Panc1 (cell line): Measurements from ENCODE around the gene CCT8. TPM values are rescaled to one million over a fixed set of nuclear protein-coding genes. Genes with fewer than 3 reads are reported as not detected.
A peak's percentile ranks its signal among the peaks of the same experiment; 100 is the strongest.

Experiments used
- ATAC-seq: fragments of 200-7000 bp; cut with Tn5 transposase; 2 replicates; pipeline ENCODE4 v1.9.1; 2020; ENCODE audit warnings: mild to moderate bottlenecking, moderate library complexity
- BruUV-seq: library from RNA; stranded (reverse); fragments of 400-500 nt; replicated peaks from 2 replicates; lab custom pipeline; 2021; lab: Mats Ljungman, UMichigan
- CTCF ChIA-PET: fragments of 300-600 bp; sonication (Branson Sonifier 250); formaldehyde crosslinking; loops from one replicate; lab custom pipeline; 2022; ENCODE audit warnings: antibody characterized with exemption; lab: Charles Lee
- POLR2A ChIA-PET: fragments of 300-600 bp; sonication (Branson Sonifier 250); formaldehyde crosslinking; loops from one replicate; lab custom pipeline; 2022; ENCODE audit warnings: antibody characterized with exemption; lab: Charles Lee
- DNase-seq: peaks from one replicate; pipeline ENCODE4 v3.0.0-alpha.2; 2010; ENCODE audit warnings: low read depth, low spot score
- H3K27ac ChIP-seq: 2 replicates; pipeline ENCODE4 v1.5.1; 2011; ENCODE audit warnings: mild to moderate bottlenecking, low read length, inconsistent platforms
- H3K27me3 ChIP-seq: fragments of 200-500 bp; sonication (Bioruptor generic); 2 replicates; pipeline ENCODE4 v1.6.0; 2014; ENCODE audit warnings: low read length, inconsistent platforms; ENCODE audit not compliant: control insufficient read depth, insufficient read depth
- H3K36me3 ChIP-seq: fragments of 200-500 bp; sonication (Bioruptor generic); 2 replicates; pipeline ENCODE4 v1.5.1; 2014; ENCODE audit warnings: inconsistent platforms, mild to moderate bottlenecking, low read length, moderate library complexity; ENCODE audit not compliant: control insufficient read depth, insufficient read depth
- H3K4me1 ChIP-seq: 2 replicates; pipeline ENCODE4 v1.5.1; 2011; ENCODE audit warnings: inconsistent platforms, mild to moderate bottlenecking, low read length, moderate library complexity; ENCODE audit not compliant: control insufficient read depth, insufficient read depth
- H3K4me3 ChIP-seq, 2 experiments: 2 replicates each; pipeline ENCODE4 v1.5.1; 2011 to 2012; ENCODE audit warnings: low read depth in 2 of 2, low read length in 2 of 2, mild to moderate bottlenecking in 2 of 2, inconsistent platforms in 1 of 2, moderate library complexity in 1 of 2
- H3K9me3 ChIP-seq: fragments of 200-500 bp; sonication (Bioruptor generic); 2 replicates; pipeline ENCODE4 v1.5.1; 2014; ENCODE audit warnings: low read depth, mild to moderate bottlenecking, inconsistent platforms, low read length, moderate library complexity; ENCODE audit not compliant: control insufficient read depth, insufficient read depth
- POLR2AphosphoS5 ChIP-seq: IDR thresholded peaks from 2 replicates; pipeline ENCODE4 v1.6.1; 2012; ENCODE audit warnings: mild to moderate bottlenecking, low read depth, low read length, moderate library complexity
- SIN3A ChIP-seq: IDR thresholded peaks from 2 replicates; pipeline ENCODE4 v1.6.1; 2012; ENCODE audit warnings: low read depth, mild to moderate bottlenecking, low read length, moderate library complexity, borderline replicate concordance; ENCODE audit not compliant: insufficient read depth
- TCF7L2 ChIP-seq: IDR thresholded peaks from 2 replicates; pipeline ENCODE4 v1.6.1; 2011; ENCODE audit warnings: mild to moderate bottlenecking, low read depth, low read length, inconsistent platforms
- in situ Hi-C: cut with HindIII; loops from 2 replicates; pipeline ENCODE4 v1.10.0; 2016; ENCODE audit warnings: low sequenced_read_pairs, low pct_unique_long_range_greater_than_20kb
- intact Hi-C: fragments of 100-400 bp; cut with micrococcal nuclease; formaldehyde crosslinking; loops from one replicate; pipeline ENCODE4 v1.10.0; 2022; ENCODE audit not compliant: unreplicated experiment
- total RNA-seq: library from RNA; stranded (reverse); gene quantifications from one replicate; pipeline ENCODE4 v1.2.1, GENCODE V29; 2021; ENCODE audit not compliant: unreplicated experiment
- TF ChIP-seq, protein P1 (sequence below): fragments of 450-650 bp; IDR thresholded peaks from 2 replicates; pipeline ENCODE4 v1.5.1; 2017; ENCODE audit warnings: mild to moderate bottlenecking
- TF ChIP-seq, protein P2 (sequence below), 2 experiments: IDR thresholded peaks; 2 replicates each; pipeline ENCODE4 v1.6.1; 2011 to 2012; ENCODE audit warnings: low read depth in 2 of 2, control low read depth in 1 of 2, low read length in 1 of 2, mild to moderate bottlenecking in 1 of 2, moderate library complexity in 1 of 2; ENCODE audit not compliant: insufficient read depth in 1 of 2

CCT8 gene
- total RNA-seq, 1 experiment from 2014 or later, result 160 TPM

DNA sequence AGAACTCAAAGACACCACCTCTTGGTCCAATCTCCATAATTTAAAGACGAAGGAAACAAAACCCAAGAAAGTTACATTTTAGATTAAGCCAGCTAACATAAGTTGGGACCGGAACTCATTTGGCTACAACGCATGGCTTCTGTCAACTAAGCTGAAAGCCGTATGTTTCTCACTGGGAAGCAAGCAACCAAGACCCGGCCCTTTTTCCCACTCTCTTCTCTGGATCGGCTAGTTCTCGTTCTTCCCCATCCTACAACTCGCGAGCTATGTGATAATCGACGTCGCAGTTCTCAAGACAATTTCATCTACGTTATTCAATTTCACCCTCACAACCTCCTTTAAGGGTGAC lies 601 bp downstream of the CCT8 start:
- in situ Hi-C loops, result no loop called here
- POLR2A ChIA-PET, result interaction anchor here (0.5 kb wide), 1 partner anchor 30 kb away, joined by 5 read pairs; no protein-coding TSS in a partner anchor
- no TSS peak for BruUV-seq

DNA sequence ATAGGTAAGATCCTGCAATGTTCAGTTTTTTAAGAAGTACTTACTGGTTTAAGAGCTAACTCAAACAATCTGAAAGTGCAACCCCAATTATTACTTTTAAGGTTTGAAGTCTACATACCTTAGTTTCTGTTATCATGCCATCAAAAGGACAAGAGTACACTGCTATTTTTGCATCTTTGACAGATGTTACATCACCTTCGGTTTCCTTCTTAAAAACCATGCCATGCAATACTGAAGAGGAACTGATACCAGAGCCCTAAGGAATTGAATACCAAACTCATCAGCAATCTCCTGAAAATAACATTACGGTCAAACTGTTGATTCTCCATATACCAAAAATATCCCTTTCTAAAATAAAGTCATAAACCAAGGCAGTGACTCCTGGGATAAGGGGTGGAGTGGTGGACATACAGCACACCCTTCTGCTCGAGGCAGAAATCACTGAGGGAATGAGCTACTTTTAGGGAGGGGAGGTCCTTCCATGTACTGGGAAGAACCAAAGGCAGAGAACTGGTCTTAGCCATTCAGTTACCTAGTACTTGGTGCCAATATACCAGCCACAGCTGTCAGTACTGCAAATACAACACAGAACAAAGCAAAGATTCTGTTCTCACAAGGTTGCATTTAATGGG lies 8.5 kb downstream of the CCT8 start:
- no peak overlapping the region for H3K4me3 ChIP-seq
- H3K36me3 ChIP-seq, result peaks cover 71% of the 10 kb centered on the region
- ATAC-seq (no peak), DNase-seq (no peak)
- no peak overlapping the region for H3K27ac ChIP-seq
- BruUV-seq, result no TSS peak
- ChIA-PET POLR2A (no interaction called here), CTCF (no interaction called here)
- no peak for TF ChIP-seq POLR2AphosphoS5
- TF ChIP-seq, protein P1, sequence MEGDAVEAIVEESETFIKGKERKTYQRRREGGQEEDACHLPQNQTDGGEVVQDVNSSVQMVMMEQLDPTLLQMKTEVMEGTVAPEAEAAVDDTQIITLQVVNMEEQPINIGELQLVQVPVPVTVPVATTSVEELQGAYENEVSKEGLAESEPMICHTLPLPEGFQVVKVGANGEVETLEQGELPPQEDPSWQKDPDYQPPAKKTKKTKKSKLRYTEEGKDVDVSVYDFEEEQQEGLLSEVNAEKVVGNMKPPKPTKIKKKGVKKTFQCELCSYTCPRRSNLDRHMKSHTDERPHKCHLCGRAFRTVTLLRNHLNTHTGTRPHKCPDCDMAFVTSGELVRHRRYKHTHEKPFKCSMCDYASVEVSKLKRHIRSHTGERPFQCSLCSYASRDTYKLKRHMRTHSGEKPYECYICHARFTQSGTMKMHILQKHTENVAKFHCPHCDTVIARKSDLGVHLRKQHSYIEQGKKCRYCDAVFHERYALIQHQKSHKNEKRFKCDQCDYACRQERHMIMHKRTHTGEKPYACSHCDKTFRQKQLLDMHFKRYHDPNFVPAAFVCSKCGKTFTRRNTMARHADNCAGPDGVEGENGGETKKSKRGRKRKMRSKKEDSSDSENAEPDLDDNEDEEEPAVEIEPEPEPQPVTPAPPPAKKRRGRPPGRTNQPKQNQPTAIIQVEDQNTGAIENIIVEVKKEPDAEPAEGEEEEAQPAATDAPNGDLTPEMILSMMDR, result no peak
- no peak for TF ChIP-seq TCF7L2
- TF ChIP-seq, protein P2, sequence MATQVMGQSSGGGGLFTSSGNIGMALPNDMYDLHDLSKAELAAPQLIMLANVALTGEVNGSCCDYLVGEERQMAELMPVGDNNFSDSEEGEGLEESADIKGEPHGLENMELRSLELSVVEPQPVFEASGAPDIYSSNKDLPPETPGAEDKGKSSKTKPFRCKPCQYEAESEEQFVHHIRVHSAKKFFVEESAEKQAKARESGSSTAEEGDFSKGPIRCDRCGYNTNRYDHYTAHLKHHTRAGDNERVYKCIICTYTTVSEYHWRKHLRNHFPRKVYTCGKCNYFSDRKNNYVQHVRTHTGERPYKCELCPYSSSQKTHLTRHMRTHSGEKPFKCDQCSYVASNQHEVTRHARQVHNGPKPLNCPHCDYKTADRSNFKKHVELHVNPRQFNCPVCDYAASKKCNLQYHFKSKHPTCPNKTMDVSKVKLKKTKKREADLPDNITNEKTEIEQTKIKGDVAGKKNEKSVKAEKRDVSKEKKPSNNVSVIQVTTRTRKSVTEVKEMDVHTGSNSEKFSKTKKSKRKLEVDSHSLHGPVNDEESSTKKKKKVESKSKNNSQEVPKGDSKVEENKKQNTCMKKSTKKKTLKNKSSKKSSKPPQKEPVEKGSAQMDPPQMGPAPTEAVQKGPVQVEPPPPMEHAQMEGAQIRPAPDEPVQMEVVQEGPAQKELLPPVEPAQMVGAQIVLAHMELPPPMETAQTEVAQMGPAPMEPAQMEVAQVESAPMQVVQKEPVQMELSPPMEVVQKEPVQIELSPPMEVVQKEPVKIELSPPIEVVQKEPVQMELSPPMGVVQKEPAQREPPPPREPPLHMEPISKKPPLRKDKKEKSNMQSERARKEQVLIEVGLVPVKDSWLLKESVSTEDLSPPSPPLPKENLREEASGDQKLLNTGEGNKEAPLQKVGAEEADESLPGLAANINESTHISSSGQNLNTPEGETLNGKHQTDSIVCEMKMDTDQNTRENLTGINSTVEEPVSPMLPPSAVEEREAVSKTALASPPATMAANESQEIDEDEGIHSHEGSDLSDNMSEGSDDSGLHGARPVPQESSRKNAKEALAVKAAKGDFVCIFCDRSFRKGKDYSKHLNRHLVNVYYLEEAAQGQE (IDR thresholded peaks at IDR 0.05; ENCODE audit: insufficient read depth in 1 of 2, low read depth in 2 of 2, low read length in 1 of 2), result no peak
- no peak for TF ChIP-seq SIN3A
- intact Hi-C loops, result no loop called here
- no peaks in the 10 kb centered on the region for H3K9me3 ChIP-seq
- in situ Hi-C loops, result no loop called here
- no peaks in the 10 kb centered on the region; the same call in 1 of the 2 replicates for H3K4me1 ChIP-seq
- H3K27me3 ChIP-seq, result no peaks in the 10 kb centered on the region

More for the DNA sequence above, 601 bp downstream of the CCT8 start:
- Histone ChIP-seq H3K36me3 (peaks cover 29% of the 10 kb centered on the region), H3K9me3 (no peaks in the 10 kb centered on the region), H3K27me3 (no peaks in the 10 kb centered on the region), H3K4me3 (peak overlapping the region; percentile 96 to 98), H3K27ac (peak overlapping the region; percentile 94), H3K4me1 (peaks cover 10% of the 10 kb centered on the region)
- ATAC-seq, result no peak; the same call in 1 of the 2 replicates
- DNase-seq, result no peak
- intact Hi-C loops, result loop anchor here (5.0 kb wide), 1 partner anchor 279 kb away; no protein-coding TSS in a partner anchor
- TF ChIP-seq TCF7L2 (no peak), POLR2AphosphoS5 (no peak), SIN3A (no peak)
- TF ChIP-seq, protein P1, result no peak
- TF ChIP-seq, protein P2 (IDR thresholded peaks at IDR 0.05; ENCODE audit: insufficient read depth in 1 of 2, low read depth in 2 of 2, low read length in 1 of 2), result no peak
- CTCF ChIA-PET, result no interaction called here
